Measurements from ENCODE around the gene FOXP1.

FOXP1 gene

DNA sequence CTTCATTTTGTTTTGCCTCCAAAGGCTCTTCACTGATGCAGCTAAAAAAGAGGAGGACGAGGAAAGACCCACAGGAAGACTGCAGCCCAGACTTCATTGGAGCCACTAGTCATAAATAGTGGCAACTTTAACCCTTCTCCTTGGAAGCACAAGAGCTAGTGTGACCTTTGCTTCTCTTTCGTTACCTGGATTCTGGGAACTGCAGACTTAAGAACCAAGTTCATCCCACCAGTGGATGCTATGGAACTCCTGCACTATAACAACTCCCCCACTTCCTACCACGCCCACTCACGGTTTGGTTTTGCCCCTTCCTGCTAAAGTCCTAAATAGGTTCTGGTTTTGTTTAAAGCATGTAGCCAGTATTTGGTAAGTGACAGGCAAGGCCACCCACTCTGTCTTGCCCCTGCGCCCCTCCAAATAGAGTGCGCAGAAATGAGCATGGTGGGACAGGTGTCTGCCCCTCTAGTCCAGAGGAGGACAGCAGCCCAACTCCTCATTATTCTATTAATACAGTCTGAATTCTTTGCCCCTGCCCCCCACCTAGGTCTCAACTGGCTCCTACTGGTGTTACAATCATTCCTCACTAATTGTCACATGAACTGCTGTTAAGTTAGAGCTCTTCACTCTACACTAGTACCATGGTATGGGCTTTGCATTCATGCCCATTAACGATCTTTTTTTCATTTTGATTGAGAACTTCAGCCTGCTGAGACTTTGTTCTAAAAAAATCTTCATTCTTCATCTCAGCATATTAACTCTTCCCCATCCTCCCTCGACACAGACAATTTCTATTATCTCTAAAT lies 504.6 kb downstream of the FOXP1 start:
- Mint-ChIP-seq H3K27ac (peak overlapping the region; percentile 81), H3K27me3 (no peaks in the 10 kb centered on the region), H3K9me3 (no peaks in the 10 kb centered on the region), H3K36me3 (ENCODE audit: low read depth) (peaks cover 85% of the 10 kb centered on the region), H3K4me1 (ENCODE audit: low read depth) (peaks cover 94% of the 10 kb centered on the region), H3K4me3 (peak overlapping the region; percentile 32)
- no peak for DNase-seq

DNA sequence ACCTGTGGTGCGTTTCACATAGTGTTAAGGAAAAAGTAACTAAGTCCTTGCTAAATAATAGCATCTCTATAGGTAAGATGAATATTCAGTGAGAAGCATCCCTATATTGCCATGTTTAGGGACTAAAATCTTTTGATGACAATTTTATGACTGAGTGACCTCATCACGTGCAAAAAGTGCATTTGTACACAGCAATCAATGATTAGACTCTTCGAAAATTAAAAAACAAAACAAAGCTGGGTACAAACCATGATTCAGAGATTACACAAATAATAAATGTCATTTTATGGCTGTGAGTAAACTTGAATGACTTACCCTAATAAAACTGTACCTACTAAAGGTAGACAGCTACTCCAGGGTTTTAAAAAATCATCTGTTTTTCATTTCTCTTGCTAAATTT lies 505.3 kb downstream of the FOXP1 start:
- Mint-ChIP-seq H3K4me3 (peak overlapping the region; percentile 10), H3K9me3 (no peaks in the 10 kb centered on the region), H3K27me3 (no peaks in the 10 kb centered on the region), H3K4me1 (ENCODE audit: low read depth) (peaks cover 94% of the 10 kb centered on the region), H3K36me3 (ENCODE audit: low read depth) (peaks cover 86% of the 10 kb centered on the region), H3K27ac (peak overlapping the region; percentile 81)
- no peak for DNase-seq

DNA sequence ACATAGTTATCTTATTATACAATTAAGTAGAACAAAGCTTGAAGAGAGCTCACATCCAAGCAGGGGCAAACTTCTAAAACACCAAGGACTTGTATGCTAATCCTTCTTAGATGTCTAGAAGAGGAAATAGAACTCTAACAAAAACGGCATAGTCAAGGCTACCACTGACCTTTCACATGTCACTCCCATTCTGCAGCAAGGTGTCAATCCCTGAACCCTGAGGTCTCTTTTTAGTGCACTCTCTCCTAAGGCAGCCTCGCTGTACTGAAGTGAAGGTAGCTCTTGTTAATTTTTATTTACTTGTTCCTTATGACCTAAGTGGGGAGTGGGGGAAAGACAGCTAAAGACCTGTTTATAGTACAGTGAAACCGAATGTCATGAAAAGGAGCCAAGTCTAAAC lies 506.5 kb downstream of the FOXP1 start:
- H3K36me3 Mint-ChIP-seq (ENCODE audit: low read depth) = peaks cover 84% of the 10 kb centered on the region
- peaks cover 96% of the 10 kb centered on the region for H3K4me1 Mint-ChIP-seq (ENCODE audit: low read depth)
- peak overlapping the region; percentile 81 for H3K27ac Mint-ChIP-seq

DNA sequence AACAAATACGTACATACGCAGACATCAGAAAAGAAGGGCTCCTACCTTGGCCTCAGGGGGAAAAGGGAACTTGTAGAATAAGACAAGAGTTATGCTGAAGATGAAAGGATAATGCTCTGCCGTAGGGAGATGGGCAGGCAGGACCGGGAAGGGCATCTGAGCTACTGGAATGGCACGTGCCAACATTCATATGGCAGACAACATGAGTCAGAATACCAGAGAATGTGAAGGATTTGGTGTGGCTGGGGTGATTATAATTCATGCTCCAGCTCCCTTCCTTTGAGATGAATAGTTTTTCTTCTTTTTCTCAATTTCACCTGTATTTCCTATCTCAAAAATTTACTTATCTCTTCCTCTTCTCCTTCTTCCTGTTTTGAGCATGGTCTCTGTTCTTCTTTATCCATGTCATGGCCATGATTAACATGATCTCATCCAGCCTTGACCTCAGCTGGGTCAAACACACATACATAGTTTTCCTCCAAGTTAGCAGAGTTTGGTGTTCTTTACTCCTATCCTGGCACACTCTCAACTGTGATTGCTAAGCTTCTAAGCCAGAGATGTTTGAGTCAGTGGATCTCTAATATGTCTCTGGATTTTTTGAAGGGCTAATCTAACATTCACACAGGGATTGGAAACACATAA lies 507.0 kb downstream of the FOXP1 start:
- H3K27me3 Mint-ChIP-seq = no peaks in the 10 kb centered on the region
- H3K36me3 Mint-ChIP-seq (ENCODE audit: low read depth) = peaks cover 84% of the 10 kb centered on the region
- no peaks in the 10 kb centered on the region for H3K9me3 Mint-ChIP-seq
- H3K4me3 Mint-ChIP-seq = no peak overlapping the region
- peak overlapping the region; percentile 81 for H3K27ac Mint-ChIP-seq
- DNase-seq = no peak
- peaks cover 98% of the 10 kb centered on the region for H3K4me1 Mint-ChIP-seq (ENCODE audit: low read depth)

More for the DNA sequence above, 506.5 kb downstream of the FOXP1 start:
- DNase-seq = no peak
- Mint-ChIP-seq H3K4me3 (no peak overlapping the region), H3K27me3 (no peaks in the 10 kb centered on the region), H3K9me3 (no peaks in the 10 kb centered on the region)

DNA sequence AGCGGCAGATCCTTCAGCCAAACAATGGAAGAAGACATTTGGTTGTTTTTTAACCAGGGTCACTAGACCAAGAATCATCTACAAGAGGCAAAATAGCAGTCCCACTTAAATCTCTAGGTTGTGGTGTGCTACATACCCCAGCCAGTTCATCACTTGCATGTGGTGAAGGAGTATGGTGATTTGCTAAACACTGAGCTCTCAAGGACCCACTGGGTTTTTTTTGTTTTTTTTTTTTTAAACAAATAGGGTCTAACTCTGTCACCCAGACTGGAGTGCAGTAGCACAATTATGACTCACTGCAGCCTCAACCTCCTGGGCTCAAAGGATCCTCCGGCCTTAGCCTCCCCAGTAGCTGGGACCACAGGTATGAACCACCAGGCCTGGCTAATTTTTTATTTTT lies 508.0 kb downstream of the FOXP1 start:
- peak overlapping the region; percentile 81 for H3K27ac Mint-ChIP-seq

DNA sequence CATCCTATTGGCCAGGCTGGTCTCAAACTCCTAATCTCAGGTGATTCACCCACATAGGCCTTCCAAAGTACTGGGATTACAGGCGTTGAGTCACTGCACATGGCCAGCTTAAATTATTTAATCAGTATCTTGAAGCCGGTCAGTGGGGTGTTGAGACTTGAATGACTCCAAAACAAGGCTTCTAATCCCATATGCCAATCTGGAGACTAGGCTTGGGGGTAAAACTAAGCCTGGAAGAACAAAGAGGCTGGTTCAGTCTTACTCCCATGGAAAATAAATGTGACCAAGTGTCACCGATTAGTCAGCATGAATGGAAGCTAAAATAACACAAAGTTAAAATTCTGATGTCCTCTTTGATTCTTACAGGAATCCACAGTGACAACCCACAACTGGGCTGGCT lies 509.1 kb downstream of the FOXP1 start:
- Mint-ChIP-seq H3K4me3 (no peak overlapping the region), H3K4me1 (ENCODE audit: low read depth) (peaks cover 98% of the 10 kb centered on the region), H3K36me3 (ENCODE audit: low read depth) (peaks cover 79% of the 10 kb centered on the region), H3K27ac (peak overlapping the region; percentile 81), H3K27me3 (no peaks in the 10 kb centered on the region), H3K9me3 (no peaks in the 10 kb centered on the region)
- no peak for DNase-seq

More for the DNA sequence above, 508.0 kb downstream of the FOXP1 start:
- no peaks in the 10 kb centered on the region for H3K27me3 Mint-ChIP-seq
- no peaks in the 10 kb centered on the region for H3K9me3 Mint-ChIP-seq
- peaks cover 82% of the 10 kb centered on the region for H3K36me3 Mint-ChIP-seq (ENCODE audit: low read depth)
- no peak for DNase-seq
- peaks cover 98% of the 10 kb centered on the region for H3K4me1 Mint-ChIP-seq (ENCODE audit: low read depth)
- no peak overlapping the region for H3K4me3 Mint-ChIP-seq

DNA sequence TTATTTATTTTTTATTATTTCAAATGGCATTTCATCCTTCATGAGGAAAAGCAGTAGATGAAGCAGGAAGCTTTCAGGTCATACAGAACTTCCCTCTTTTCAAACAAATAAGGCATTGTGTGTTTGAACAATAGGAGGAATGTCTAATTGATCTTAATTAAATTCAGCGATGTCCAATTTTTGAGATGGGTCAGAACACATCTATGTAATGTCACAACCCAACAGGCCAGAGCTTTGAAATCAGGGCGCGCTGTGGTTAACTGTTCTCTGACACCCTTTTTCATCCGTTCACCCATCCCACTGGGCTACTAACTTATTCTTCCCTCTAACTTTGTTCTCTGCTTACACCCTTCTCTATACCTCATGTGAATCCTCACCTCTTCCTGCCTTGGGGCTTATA lies 510.5 kb downstream of the FOXP1 start:
- no peaks in the 10 kb centered on the region for H3K9me3 Mint-ChIP-seq
- peaks cover 75% of the 10 kb centered on the region for H3K36me3 Mint-ChIP-seq (ENCODE audit: low read depth)
- no peaks in the 10 kb centered on the region for H3K27me3 Mint-ChIP-seq
- H3K27ac Mint-ChIP-seq = peak overlapping the region; percentile 81
- no peak for DNase-seq
- H3K4me3 Mint-ChIP-seq = no peak overlapping the region
- peaks cover 97% of the 10 kb centered on the region for H3K4me1 Mint-ChIP-seq (ENCODE audit: low read depth)

DNA sequence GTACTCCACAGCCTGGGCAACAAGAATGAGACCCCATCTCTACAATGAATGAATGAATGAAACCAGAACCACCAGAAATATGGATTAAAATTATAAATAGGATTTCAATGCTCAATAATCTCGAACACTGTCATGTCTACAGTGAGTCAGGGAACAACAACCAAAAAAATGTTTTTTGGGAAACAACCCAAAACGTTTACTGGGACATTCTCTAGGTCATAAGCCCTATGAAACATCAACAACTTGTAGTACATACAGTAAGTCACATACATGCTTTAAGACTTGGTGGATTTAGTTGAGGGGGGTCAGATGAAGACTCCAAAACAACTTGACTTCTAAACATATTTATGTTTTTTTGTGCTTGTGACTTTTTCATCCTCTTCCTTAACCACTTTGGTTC lies 511.2 kb downstream of the FOXP1 start:
- no peaks in the 10 kb centered on the region for H3K27me3 Mint-ChIP-seq
- H3K9me3 Mint-ChIP-seq = no peaks in the 10 kb centered on the region
- peaks cover 68% of the 10 kb centered on the region for H3K36me3 Mint-ChIP-seq (ENCODE audit: low read depth)
- H3K4me3 Mint-ChIP-seq = no peak overlapping the region
- peak overlapping the region; percentile 81 for H3K27ac Mint-ChIP-seq
- DNase-seq = no peak
- H3K4me1 Mint-ChIP-seq (ENCODE audit: low read depth) = peaks cover 95% of the 10 kb centered on the region

DNA sequence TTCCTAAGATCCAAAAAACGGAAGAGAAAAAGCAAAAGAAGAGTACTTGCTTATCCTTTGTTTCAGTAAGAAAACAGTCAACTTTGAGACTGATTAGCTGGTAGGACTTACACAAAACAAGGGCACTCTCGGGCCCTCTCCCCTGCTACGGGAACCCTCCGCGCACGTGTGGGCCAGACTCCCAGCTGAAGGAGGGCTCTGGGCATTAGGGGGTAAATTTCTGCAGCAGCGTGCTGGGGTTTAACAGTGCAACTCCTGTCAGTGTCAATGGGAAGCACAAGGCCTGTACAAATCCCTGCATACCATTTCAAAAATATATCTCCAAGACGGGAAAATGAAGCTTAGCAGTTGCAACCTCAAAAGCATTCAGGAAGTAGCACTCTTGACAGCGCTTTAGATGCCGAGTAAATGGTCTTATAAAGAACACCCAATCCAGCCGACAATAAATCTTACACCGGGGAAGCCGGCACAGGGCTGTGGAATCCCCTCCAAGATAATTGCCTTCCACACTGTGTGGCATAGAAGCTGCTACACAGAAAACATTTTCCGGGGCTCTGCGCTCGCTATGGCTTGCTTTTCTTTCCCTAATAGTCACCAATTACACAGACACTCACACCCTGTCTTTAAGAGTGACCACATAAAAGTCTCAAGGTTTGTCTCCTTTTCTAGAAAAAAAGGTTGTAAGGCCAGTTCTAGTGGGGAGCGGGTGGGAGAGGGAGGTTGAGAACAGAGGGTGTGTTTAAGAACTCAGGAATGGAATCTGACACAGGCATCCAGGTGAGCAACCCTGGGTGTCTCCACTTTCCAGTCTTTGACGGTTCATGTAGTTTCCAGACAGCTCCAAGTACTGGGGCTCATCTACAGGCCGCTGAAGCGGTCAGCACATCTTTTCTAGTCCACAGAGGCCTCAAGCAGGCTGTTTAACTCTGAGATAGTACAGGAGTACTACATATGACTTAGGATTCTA lies 512.7 kb downstream of the FOXP1 start:
- H3K27ac Mint-ChIP-seq = peak overlapping the region; percentile 89
- no peak for DNase-seq
- H3K36me3 Mint-ChIP-seq (ENCODE audit: low read depth) = peaks cover 58% of the 10 kb centered on the region
- no peaks in the 10 kb centered on the region for H3K27me3 Mint-ChIP-seq
- H3K4me1 Mint-ChIP-seq (ENCODE audit: low read depth) = peaks cover 95% of the 10 kb centered on the region
- no peaks in the 10 kb centered on the region for H3K9me3 Mint-ChIP-seq
- no peak overlapping the region for H3K4me3 Mint-ChIP-seq

DNA sequence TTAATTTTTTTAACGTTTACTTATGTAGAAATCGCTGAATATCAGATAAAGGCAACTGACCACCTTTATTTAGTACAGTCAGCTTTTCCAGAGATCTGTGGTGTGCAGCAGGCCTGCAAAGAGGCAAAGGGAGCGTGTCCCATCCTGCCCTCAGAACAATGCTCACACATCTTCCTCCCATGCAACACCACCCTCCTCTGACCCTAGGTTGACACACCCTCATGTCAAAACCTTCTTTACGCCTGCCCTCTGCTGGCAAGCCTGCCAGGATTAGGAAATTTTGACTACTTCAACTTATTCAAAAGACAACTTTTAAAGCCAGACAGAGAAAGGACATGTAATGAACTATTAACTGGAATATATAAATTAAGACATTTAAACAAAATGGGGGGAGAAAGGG lies 513.7 kb downstream of the FOXP1 start:
- Mint-ChIP-seq H3K4me1 (ENCODE audit: low read depth) (peaks cover 88% of the 10 kb centered on the region), H3K27ac (peak overlapping the region; percentile 89), H3K27me3 (no peaks in the 10 kb centered on the region), H3K4me3 (no peak overlapping the region), H3K9me3 (no peaks in the 10 kb centered on the region), H3K36me3 (ENCODE audit: low read depth) (peaks cover 54% of the 10 kb centered on the region)
- peak; percentile 74 for DNase-seq

DNA sequence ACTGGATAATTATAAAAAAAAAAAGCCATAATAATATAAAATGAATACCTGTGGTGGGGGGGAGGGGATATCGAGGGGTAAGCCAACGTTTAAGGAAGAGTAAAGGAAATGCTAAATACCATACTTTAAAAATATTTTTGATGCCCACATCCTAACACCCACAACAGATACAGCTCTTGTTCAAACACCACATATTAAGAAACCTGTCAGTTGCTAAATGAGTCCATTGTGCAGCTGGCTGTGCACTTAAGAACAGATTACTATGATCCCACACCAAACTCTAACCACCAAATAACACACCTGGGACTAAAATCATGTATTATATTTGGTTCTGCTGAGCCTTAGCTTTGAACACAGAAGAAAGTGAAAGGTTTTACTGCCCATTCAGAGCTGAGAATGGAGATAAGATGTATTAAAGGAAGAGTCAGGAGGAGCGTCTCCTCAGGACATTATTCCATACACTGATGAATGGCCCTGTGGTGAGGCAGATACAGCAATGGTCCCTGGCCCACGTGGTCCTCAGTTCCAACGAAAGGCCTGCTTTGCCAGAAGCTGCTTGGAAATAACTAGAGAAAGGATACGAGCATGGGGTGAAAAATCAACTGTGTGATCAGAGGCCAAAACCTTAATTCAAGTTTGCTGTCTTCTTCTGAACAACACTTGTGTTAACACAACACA lies 515.4 kb downstream of the FOXP1 start:
- Mint-ChIP-seq H3K36me3 (ENCODE audit: low read depth) (peaks cover 38% of the 10 kb centered on the region), H3K27me3 (no peaks in the 10 kb centered on the region), H3K9me3 (no peaks in the 10 kb centered on the region), H3K4me3 (peak overlapping the region; percentile 7), H3K4me1 (ENCODE audit: low read depth) (peaks cover 72% of the 10 kb centered on the region), H3K27ac (peak overlapping the region; percentile 89)
- no peak for DNase-seq

DNA sequence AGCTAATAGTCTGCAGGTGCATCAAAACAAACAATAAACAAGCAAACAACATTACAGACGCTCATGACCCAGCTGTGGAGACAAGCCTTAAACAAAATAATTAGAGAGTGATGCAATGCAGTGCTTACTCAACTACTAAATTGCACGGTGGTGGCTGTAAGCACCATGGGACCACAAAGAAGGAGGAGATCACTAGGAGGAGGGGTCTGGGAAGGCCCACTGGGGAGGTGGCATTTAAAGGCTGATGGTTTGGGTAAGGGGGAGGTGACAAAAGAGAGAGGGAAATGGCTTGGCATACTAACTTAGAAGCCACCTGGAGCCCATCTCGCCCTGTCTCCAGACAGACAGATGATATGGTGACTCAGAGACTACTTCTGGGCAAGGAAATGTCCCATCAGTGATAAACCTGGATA lies 516.7 kb downstream of the FOXP1 start:
- Mint-ChIP-seq H3K4me3 (peak overlapping the region; percentile 84), H3K27me3 (no peaks in the 10 kb centered on the region), H3K4me1 (ENCODE audit: low read depth) (peaks cover 66% of the 10 kb centered on the region), H3K27ac (peak overlapping the region; percentile 96), H3K36me3 (ENCODE audit: low read depth) (peaks cover 39% of the 10 kb centered on the region), H3K9me3 (no peaks in the 10 kb centered on the region)
- DNase-seq = no peak

DNA sequence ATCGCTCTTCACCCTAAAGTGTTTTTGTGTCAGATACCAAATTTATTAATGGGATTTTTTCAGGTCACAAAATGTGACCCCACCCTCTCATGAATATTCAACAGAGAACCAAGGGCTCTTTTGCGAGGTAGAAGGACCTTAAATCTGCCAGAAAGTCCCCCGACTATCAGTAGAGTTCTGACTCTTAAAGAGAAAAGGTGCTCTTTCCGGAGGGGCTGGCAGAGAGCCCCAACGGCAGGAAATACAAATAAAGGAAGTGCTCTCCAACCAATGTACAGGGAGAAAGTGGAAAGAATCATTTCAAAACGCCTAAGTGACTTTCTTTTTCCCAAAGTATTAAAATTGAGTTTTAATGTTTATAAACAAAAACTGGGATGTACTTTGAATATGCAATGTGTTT lies 517.2 kb downstream of the FOXP1 start:
- H3K4me3 Mint-ChIP-seq = peak overlapping the region; percentile 84
- H3K27ac Mint-ChIP-seq = peak overlapping the region; percentile 96
- no peaks in the 10 kb centered on the region for H3K27me3 Mint-ChIP-seq
- no peak for DNase-seq
- no peaks in the 10 kb centered on the region for H3K9me3 Mint-ChIP-seq
- peaks cover 66% of the 10 kb centered on the region for H3K4me1 Mint-ChIP-seq (ENCODE audit: low read depth)
- H3K36me3 Mint-ChIP-seq (ENCODE audit: low read depth) = peaks cover 42% of the 10 kb centered on the region

DNA sequence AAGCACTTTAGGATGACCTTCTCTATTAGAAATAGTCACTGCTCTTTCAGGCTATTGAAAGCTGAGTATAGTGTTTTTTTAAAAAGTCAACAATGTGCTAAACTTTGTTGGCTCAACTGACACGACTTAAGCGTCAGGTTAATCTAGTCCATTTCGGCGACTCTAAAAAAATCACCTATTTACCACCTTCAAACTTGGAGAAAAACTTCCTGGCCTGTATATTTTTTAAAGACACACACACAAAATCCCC lies 517.8 kb downstream of the FOXP1 start:
- no peaks in the 10 kb centered on the region for H3K27me3 Mint-ChIP-seq
- peak overlapping the region; percentile 96 for H3K27ac Mint-ChIP-seq
- H3K4me3 Mint-ChIP-seq = peak overlapping the region; percentile 84
- peaks cover 43% of the 10 kb centered on the region for H3K36me3 Mint-ChIP-seq (ENCODE audit: low read depth)
- DNase-seq = no peak
- peaks cover 66% of the 10 kb centered on the region for H3K4me1 Mint-ChIP-seq (ENCODE audit: low read depth)
- H3K9me3 Mint-ChIP-seq = no peaks in the 10 kb centered on the region
